HG03378 (cell line): ENCODE measurements around the gene MUS81.
"Not testable (repeated sequence)": the region's sequence is repeated elsewhere in the genome, so short reads cannot be mapped to it uniquely, and the experiment has no call there.

Experiments
- ATAC-seq: cut with Tn5 transposase; IDR thresholded peaks from one replicate; pipeline ENCODE4 v1.9.1; 2021; ENCODE audit warnings: mild to moderate bottlenecking, moderate library complexity; ENCODE audit not compliant: unreplicated experiment

MUS81 gene

GRCh38 chr11:65891219-65892136, 31.2 kb downstream of the MUS81 start:
- no peak for ATAC-seq

DNA sequence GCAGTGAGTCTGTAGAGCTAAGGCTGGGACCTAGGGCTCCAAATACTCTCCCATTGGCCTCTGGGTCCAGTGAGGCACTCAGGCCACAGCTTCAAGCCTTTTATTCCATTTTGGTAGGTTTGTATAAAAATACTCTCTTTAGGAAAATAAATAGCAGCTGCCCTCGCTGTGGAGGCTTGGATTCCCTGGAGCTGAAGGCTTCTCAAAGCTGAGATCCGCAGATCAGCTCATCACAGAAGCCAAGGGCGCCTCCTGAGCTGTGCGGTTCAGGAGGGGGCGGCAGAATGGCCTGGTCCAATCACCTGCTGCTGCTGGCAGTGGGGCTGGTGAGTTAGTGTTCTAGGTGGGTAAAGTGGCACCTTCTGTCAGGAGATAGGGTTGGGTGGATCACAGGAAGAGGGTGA, 31.9 kb downstream of the MUS81 start:
- ATAC-seq = not testable (repeated sequence)

DNA sequence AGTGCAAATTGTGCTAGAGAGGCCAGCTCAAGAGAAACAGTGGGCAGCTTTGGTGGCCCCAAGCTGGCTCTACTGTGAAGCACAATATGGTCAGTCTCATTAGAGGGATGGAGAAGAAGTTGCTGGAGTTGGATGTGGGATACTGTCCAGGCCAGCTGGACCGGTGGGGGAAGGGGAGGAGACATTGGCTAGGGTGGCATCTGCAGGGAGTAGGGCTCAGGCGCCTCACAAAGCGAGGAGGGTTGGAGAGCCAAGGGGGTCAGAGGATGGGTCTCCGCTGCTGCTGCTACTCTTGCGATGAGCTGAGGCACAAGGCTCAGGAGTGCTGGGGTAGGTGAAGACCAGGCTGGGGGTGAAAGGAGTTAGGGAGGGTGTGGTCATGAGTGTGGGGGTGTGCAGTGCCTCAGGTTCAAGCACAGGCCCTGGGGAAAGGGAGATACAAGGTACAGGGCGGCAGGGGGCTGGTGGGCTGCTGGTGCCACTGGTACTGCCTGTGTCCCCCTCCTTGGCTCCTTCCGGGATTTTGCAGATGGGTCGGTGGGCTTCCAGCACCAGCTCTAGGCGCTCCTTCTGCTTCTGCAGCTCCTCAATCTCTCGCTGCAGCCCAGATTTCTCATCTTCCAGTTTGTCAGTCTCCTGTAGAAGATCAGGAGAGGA, 32.6 kb downstream of the MUS81 start:
- ATAC-seq = no peak

- no peak for ATAC-seq
Observed at GRCh38 chr11:65894034-65894591, 33.9 kb downstream of the MUS81 start.

GRCh38 chr11:65895482-65895981, 35.3 kb downstream of the MUS81 start:
- ATAC-seq = no peak

DNA sequence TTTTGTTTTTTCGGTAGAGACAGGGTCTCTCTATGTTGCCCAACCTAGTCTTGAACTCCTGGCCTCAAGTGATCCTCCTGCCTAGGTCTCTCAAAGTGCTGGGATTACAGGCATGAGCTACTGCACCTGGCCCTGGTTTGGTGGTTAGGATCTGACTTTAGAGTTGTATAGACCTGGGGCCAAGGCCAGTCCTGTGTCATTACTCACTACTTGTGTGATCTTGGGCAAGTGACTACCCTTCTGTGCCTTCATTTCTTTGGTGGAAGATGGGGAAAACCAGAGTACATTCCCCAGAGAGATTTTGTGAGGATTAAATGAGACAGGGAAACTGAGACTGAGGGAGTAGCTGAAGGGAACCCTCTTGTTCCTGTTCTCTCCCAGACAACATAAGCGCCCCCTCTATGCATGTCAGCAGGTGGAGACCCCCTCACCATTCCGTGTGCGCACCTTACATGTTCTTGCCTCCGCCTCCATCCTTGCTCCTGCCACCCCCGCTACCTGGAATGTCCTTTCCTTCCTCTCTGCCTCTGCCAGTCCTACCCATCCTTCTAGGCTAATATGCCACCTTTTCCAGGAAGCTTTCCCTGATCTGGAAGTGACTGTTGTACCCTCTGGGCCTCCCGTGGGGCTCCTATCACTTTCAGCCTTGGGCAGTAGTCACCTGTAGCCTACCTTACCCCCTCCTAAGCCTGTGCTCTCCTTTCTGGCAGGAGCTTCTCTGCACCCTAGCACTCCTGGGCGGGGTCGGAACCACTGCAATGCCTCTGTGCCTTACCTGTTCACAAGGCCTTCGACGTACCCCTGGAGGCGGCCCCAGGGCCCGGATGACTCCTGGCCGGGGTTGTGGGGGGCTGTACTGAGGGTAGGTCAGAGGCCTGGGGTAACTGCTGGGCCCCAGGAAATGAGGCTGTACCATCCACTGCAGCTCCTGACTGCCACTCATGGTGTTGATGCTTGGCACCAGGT, 36.1 kb downstream of the MUS81 start:
- no peak for ATAC-seq

- no peak for ATAC-seq
Observed at GRCh38 chr11:65897020-65897471, 36.8 kb downstream of the MUS81 start.

DNA sequence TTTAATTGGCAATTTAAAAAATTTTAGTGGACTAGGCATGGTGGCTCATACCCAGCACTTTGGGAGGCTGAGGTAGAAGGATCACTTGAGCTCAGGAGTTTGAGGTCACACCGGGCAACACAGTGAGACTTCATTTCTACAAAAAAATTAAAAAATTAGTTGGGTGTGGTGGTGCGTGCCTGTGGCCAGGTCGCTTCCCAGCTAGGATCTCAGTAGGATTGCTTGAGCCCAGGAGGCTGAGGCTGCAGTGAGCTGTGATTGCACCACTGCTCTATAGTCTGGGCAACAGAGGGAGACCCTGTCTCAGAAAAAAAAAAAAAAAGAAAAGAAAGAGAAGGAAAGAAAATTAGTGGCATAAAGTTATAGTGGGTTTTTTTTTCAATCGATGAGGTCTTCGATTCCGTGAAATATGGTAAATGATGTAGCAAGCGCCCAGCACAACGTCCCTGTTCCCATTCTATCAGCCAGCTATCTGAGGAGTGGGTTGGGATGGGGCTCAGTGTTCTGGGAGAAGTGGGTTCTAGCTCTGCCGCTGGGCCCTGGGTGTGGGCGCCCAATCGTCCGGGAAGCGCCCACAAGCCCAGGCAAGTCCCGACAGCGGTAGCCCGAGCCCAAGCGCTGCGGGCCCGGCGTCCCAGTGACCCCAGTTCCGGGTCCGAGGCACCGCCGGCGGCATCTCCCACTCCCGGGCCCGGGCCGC, 38.6 kb downstream of the MUS81 start:
- ATAC-seq = no peak

DNA sequence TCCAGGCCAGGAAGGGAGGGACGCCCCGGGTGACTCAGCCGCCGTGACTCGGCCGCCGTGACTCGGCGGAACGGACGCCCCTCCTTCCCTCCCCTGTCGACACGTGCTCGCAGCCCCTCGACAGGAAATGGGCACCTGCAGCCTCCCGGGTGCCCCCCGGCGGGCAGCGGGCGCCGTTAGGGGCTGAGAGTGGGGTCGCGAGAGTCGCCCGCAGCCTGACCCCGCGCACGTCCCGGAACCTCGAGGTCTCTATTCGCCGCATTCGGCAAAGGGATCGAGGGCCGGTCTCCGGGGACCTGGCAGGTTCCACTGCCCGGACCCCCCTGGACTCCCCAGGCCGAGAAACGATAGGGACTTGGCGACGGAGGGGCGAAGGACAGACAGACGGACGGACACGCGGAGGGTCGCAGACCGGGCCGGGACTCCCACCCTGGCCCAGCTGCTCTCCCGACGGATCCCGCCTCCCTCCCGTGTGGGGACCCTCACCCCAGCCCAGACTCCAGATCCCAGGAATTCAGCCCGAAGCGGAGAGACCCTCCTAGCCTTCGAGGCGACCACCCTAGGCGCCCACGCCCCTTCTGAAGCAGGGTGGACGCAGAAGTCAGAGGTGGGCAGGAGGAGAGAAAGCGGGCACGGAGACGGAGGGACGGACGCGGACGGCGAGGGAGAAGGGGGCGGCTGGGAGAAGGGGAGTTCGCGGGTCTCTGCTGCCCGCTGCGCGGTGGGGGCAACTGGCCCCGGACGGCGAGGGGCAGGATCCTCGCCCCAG, 39.3 kb downstream of the MUS81 start:
- ATAC-seq = no peak

- ATAC-seq = peak; percentile 49
Observed at GRCh38 chr11:65900125-65900898, 40.1 kb downstream of the MUS81 start, which contains the start of gene FOSL1. FOSL1 (minus strand) TSS chr11:65900388; CDS start chr11:65900339, 49 bp downstream.

GRCh38 chr11:65900899-65901180, 40.6 kb downstream of the MUS81 start:
- no peak for ATAC-seq

DNA sequence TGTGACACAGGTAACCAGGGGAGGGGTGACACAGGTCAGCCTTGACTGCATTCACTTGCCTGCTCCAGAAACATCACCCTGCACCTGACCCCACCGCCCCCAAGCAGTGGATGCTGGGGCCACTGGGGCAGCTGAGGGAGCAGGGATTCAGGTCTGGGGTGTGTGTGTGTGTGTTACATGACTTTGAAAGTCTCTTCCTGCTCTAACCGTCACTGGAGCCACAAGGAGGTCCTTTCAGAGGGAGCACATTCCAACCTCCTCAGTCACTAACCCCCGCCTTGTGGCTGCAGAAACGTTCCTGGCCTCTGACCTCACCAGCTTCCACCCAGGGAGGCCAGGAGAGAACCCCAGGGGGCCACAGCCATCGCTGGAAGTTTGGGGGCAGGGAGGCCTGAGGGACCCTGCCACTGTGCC, 42.8 kb downstream of the MUS81 start:
- ATAC-seq = no peak

DNA sequence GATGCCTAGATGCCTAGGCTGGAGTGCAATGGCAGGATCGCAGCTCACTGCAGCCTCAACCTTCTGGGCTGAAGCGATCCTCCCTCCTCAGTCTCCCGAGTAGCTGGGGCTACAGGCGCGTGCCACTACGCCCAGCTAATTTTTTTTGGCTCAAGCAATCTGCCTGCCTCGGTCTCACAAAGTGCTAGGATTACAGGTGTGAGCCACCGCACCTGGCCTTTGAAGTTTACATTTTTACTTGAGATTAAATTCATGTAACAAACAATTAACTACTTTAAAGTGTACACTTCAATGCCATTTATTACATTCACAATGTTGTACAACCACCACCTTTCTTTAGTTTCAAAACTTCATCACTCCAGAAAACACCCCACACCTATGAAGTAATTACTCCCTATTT, 43.5 kb downstream of the MUS81 start:
- ATAC-seq = no peak

GRCh38 chr11:65906602-65907001, 46.4 kb downstream of the MUS81 start:
- no peak for ATAC-seq

GRCh38 chr11:65907878-65908277, 47.6 kb downstream of the MUS81 start:
- no peak for ATAC-seq

GRCh38 chr11:65911682-65912568, 51.7 kb downstream of the MUS81 start:
- no peak for ATAC-seq

DNA sequence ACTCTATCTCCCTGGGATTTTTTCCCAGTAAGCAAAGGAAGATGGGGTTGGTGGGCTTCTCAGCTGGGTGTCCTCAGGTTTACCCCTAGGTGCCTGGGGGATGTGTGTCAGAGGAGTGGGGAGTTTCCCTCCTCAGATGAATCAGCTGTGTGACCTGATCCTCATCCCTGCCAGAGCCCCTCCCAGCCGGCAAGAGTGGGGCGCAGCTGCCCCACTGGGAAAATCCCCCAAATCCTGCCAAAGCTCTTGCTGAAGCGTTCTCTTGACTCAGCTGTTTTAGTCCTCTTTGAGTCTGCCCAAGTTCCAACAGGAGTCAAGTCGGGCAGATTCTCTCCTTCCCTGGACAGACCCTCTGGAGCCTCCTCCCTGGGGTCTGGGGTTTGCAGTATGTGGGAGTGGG, 52.6 kb downstream of the MUS81 start:
- no peak for ATAC-seq
